ENCODE data around the gene APOL2.

The APOL2 gene

DNA sequence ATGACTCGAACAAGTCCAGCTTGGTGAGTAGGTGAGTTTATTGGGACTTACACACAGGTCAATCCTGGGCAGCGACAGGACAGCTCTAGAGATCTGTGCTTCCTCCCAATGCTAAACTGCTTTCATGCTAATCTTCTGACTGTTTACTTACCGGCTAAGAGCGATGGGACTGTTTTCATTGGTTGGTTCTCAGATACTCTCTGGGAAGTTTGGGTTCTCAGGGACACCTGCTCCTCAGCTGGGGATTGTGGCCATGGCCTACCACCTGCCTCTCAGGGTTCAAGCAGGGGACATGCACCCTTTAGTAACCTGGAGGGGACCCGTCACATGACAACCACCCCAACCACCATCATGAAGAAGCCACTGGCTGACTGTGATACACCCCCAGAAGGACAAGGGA, 13.1 kb downstream of the APOL2 start:
- peaks cover 5% of the 10 kb centered on the region for H3K4me1 ChIP-seq (ENCODE audit: control insufficient read depth, low read depth, low read length)
- no peak overlapping the region for H3K9ac ChIP-seq (ENCODE audit: low read length)
- H3K27me3 ChIP-seq (ENCODE audit: control insufficient read depth, insufficient read depth, low read length) = no peaks in the 10 kb centered on the region
- peaks cover 5% of the 10 kb centered on the region for H3K36me3 ChIP-seq (ENCODE audit: control insufficient read depth, low read depth, low read length)
- H3K27ac ChIP-seq (ENCODE audit: low read length) = no peak overlapping the region
- no peaks in the 10 kb centered on the region for H3K9me3 ChIP-seq (ENCODE audit: control insufficient read depth, low read depth, low read length)
- H3K4me3 ChIP-seq (ENCODE audit: low read length) = no peak overlapping the region

- no peaks in the 10 kb centered on the region for H3K27me3 ChIP-seq (ENCODE audit: control insufficient read depth, insufficient read depth, low read length)
- H3K9ac ChIP-seq (ENCODE audit: low read length) = no peak overlapping the region
- no peak overlapping the region for H3K4me3 ChIP-seq (ENCODE audit: low read length)
- H3K36me3 ChIP-seq (ENCODE audit: control insufficient read depth, low read depth, low read length) = peaks cover 5% of the 10 kb centered on the region
- H3K4me1 ChIP-seq (ENCODE audit: control insufficient read depth, low read depth, low read length) = peaks cover 5% of the 10 kb centered on the region
- no peak overlapping the region for H3K27ac ChIP-seq (ENCODE audit: low read length)
- no peaks in the 10 kb centered on the region for H3K9me3 ChIP-seq (ENCODE audit: control insufficient read depth, low read depth, low read length)
Observed at GRCh38 chr22:36225333-36225922, 13.9 kb downstream of the APOL2 start.

- H3K27me3 ChIP-seq (ENCODE audit: control insufficient read depth, insufficient read depth, low read length) = no peaks in the 10 kb centered on the region
- peaks cover 5% of the 10 kb centered on the region for H3K36me3 ChIP-seq (ENCODE audit: control insufficient read depth, low read depth, low read length)
- H3K4me3 ChIP-seq (ENCODE audit: low read length) = no peak overlapping the region
- peaks cover 5% of the 10 kb centered on the region for H3K4me1 ChIP-seq (ENCODE audit: control insufficient read depth, low read depth, low read length)
- no peak overlapping the region for H3K9ac ChIP-seq (ENCODE audit: low read length)
- no peak overlapping the region for H3K27ac ChIP-seq (ENCODE audit: low read length)
- no peaks in the 10 kb centered on the region for H3K9me3 ChIP-seq (ENCODE audit: control insufficient read depth, low read depth, low read length)
Observed at GRCh38 chr22:36224245-36224644, 15.1 kb downstream of the APOL2 start.

GRCh38 chr22:36223504-36223903, 15.8 kb downstream of the APOL2 start:
- Histone ChIP-seq H3K4me1 (ENCODE audit: control insufficient read depth, low read depth, low read length) (peaks cover 5% of the 10 kb centered on the region), H3K9ac (ENCODE audit: low read length) (no peak overlapping the region), H3K27ac (ENCODE audit: low read length) (no peak overlapping the region), H3K27me3 (ENCODE audit: control insufficient read depth, insufficient read depth, low read length) (no peaks in the 10 kb centered on the region), H3K4me3 (ENCODE audit: low read length) (no peak overlapping the region), H3K9me3 (ENCODE audit: control insufficient read depth, low read depth, low read length) (no peaks in the 10 kb centered on the region), H3K36me3 (ENCODE audit: control insufficient read depth, low read depth, low read length) (peaks cover 5% of the 10 kb centered on the region)

DNA sequence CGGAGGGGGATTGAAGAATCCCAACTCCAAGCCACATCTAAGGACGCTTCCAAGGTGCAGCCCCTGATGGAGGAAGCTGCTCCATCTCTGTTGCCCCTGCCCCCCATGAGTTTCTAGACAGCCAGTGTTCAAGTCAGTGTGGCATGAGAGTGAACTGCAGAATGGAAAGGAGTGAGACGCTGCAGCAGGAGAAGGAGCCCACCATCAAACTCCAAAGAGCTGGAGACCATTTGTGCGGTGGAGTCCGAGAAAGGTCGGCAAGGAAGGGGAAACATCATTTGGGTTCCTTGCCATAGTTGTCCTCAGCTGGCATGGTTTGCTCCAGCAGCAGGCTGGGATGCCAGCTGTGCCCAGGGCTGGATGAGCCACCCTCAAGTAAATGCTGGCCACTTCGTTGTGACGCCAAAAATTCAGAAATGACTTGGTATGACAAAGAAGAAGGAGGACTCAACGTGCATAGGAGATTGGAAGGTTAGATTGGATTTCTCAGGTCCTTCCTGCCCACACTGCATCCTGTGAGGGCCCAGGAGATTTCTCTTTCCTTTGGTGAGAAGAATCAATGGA, 16.4 kb downstream of the APOL2 start:
- no peaks in the 10 kb centered on the region for H3K27me3 ChIP-seq (ENCODE audit: control insufficient read depth, insufficient read depth, low read length)
- no peak overlapping the region for H3K27ac ChIP-seq (ENCODE audit: low read length)
- H3K4me1 ChIP-seq (ENCODE audit: control insufficient read depth, low read depth, low read length) = peaks cover 5% of the 10 kb centered on the region
- no peak overlapping the region for H3K4me3 ChIP-seq (ENCODE audit: low read length)
- peaks cover 4% of the 10 kb centered on the region for H3K36me3 ChIP-seq (ENCODE audit: control insufficient read depth, low read depth, low read length)
- no peak overlapping the region for H3K9ac ChIP-seq (ENCODE audit: low read length)
- no peaks in the 10 kb centered on the region for H3K9me3 ChIP-seq (ENCODE audit: control insufficient read depth, low read depth, low read length)

- H3K4me3 ChIP-seq (ENCODE audit: low read length) = no peak overlapping the region
- H3K27me3 ChIP-seq (ENCODE audit: control insufficient read depth, insufficient read depth, low read length) = no peaks in the 10 kb centered on the region
- H3K9me3 ChIP-seq (ENCODE audit: control insufficient read depth, low read depth, low read length) = no peaks in the 10 kb centered on the region
- H3K27ac ChIP-seq (ENCODE audit: low read length) = no peak overlapping the region
- H3K9ac ChIP-seq (ENCODE audit: low read length) = no peak overlapping the region
- H3K4me1 ChIP-seq (ENCODE audit: control insufficient read depth, low read depth, low read length) = peaks cover 5% of the 10 kb centered on the region
- no peaks in the 10 kb centered on the region for H3K36me3 ChIP-seq (ENCODE audit: control insufficient read depth, low read depth, low read length)
Observed at GRCh38 chr22:36221799-36222751, 17.3 kb downstream of the APOL2 start.

DNA sequence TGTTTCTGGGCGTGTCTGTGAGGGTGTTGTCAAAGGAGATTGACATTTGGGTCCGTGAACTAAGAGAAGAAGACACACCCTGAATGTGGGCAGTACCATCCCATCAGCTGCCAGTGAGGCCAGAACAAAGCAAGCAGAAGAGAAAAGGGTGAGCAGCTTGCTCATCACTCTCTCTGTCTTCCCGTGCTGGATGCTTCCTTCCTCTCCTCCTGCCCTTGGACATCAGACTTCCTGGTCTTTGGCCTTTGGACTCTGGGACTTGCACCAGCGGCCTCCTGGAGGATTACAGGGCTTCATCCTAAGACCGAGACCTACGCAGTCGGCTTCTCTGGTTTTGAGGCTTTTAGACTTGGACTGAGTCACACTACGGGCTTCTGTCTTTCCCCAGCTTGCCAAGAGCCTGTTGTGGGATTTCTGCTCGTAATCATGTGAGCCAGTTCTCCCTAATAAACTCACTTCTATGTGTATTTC, 18.8 kb downstream of the APOL2 start:
- H3K27ac ChIP-seq (ENCODE audit: low read length) = no peak overlapping the region
- H3K4me3 ChIP-seq (ENCODE audit: low read length) = no peak overlapping the region

GRCh38 chr22:36218648-36219193, 20.6 kb downstream of the APOL2 start:
- Histone ChIP-seq H3K27ac (ENCODE audit: low read length) (no peak overlapping the region), H3K9me3 (ENCODE audit: control insufficient read depth, low read depth, low read length) (no peaks in the 10 kb centered on the region), H3K4me1 (ENCODE audit: control insufficient read depth, low read depth, low read length) (peaks cover 5% of the 10 kb centered on the region), H3K4me3 (ENCODE audit: low read length) (no peak overlapping the region), H3K27me3 (ENCODE audit: control insufficient read depth, insufficient read depth, low read length) (no peaks in the 10 kb centered on the region), H3K9ac (ENCODE audit: low read length) (no peak overlapping the region), H3K36me3 (ENCODE audit: control insufficient read depth, low read depth, low read length) (no peaks in the 10 kb centered on the region)

More for the DNA sequence above, 18.8 kb downstream of the APOL2 start:
- Histone ChIP-seq H3K9ac (ENCODE audit: low read length) (no peak overlapping the region), H3K9me3 (ENCODE audit: control insufficient read depth, low read depth, low read length) (no peaks in the 10 kb centered on the region), H3K27me3 (ENCODE audit: control insufficient read depth, insufficient read depth, low read length) (no peaks in the 10 kb centered on the region), H3K4me1 (ENCODE audit: control insufficient read depth, low read depth, low read length) (peaks cover 5% of the 10 kb centered on the region), H3K36me3 (ENCODE audit: control insufficient read depth, low read depth, low read length) (no peaks in the 10 kb centered on the region)

GRCh38 chr22:36215981-36216380, 23.3 kb downstream of the APOL2 start:
- H3K4me1 ChIP-seq (ENCODE audit: control insufficient read depth, low read depth, low read length) = no peaks in the 10 kb centered on the region
- no peak overlapping the region for H3K27ac ChIP-seq (ENCODE audit: low read length)
- no peaks in the 10 kb centered on the region for H3K9me3 ChIP-seq (ENCODE audit: control insufficient read depth, low read depth, low read length)
- no peaks in the 10 kb centered on the region for H3K27me3 ChIP-seq (ENCODE audit: control insufficient read depth, insufficient read depth, low read length)
- no peak overlapping the region for H3K4me3 ChIP-seq (ENCODE audit: low read length)
- no peaks in the 10 kb centered on the region for H3K36me3 ChIP-seq (ENCODE audit: control insufficient read depth, low read depth, low read length)
- H3K9ac ChIP-seq (ENCODE audit: low read length) = no peak overlapping the region

GRCh38 chr22:36213586-36213985, 25.7 kb downstream of the APOL2 start:
- Histone ChIP-seq H3K4me1 (ENCODE audit: control insufficient read depth, low read depth, low read length) (no peaks in the 10 kb centered on the region), H3K36me3 (ENCODE audit: control insufficient read depth, low read depth, low read length) (no peaks in the 10 kb centered on the region), H3K4me3 (ENCODE audit: low read length) (no peak overlapping the region), H3K9ac (ENCODE audit: low read length) (no peak overlapping the region), H3K27ac (ENCODE audit: low read length) (no peak overlapping the region), H3K9me3 (ENCODE audit: control insufficient read depth, low read depth, low read length) (no peaks in the 10 kb centered on the region), H3K27me3 (ENCODE audit: control insufficient read depth, insufficient read depth, low read length) (no peaks in the 10 kb centered on the region)

GRCh38 chr22:36212901-36213300, 26.4 kb downstream of the APOL2 start:
- H3K4me1 ChIP-seq (ENCODE audit: control insufficient read depth, low read depth, low read length) = no peaks in the 10 kb centered on the region
- H3K27me3 ChIP-seq (ENCODE audit: control insufficient read depth, insufficient read depth, low read length) = no peaks in the 10 kb centered on the region
- H3K36me3 ChIP-seq (ENCODE audit: control insufficient read depth, low read depth, low read length) = no peaks in the 10 kb centered on the region
- H3K27ac ChIP-seq (ENCODE audit: low read length) = no peak overlapping the region
- H3K9ac ChIP-seq (ENCODE audit: low read length) = no peak overlapping the region
- H3K9me3 ChIP-seq (ENCODE audit: control insufficient read depth, low read depth, low read length) = no peaks in the 10 kb centered on the region
- H3K4me3 ChIP-seq (ENCODE audit: low read length) = no peak overlapping the region
